Activated CD4-positive, alpha-beta T cell treated with anti-CD3 and anti-CD28 coated beads, Interleukin-2, amount 50 U/mL, for 1 hour (primary cell): ENCODE measurements around the gene SLC25A21.

ENCODE experiments used
- DNase-seq: peaks from one replicate; pipeline ENCODE4 v3.0.0-alpha.2; 2020

SLC25A21 gene

GRCh38 chr14:36683083-36683724 lies 489.2 kb downstream of the SLC25A21 start:
- DNase-seq: no peak

DNA sequence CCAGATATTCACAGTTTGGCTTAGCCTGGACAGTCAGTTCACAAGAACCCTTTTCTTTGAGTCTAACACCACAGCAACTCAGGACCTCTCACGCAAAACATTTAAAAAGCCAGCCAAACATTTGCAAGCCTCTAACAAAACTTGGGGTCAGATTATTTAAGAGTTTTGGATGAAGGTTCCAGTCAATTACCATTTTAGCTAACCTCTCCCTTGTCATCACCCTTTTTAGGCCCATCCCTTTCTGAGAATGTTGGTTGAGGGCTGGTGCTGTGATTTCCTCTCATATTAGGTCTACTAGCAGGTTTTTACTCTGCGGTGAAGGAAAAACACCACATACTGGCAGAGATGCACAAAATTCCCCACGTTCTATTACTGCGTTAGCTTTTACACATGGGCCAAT lies 490.1 kb downstream of the SLC25A21 start:
- DNase-seq: no peak

GRCh38 chr14:36676236-36676635 lies 496.2 kb downstream of the SLC25A21 start:
- no peak for DNase-seq

DNA sequence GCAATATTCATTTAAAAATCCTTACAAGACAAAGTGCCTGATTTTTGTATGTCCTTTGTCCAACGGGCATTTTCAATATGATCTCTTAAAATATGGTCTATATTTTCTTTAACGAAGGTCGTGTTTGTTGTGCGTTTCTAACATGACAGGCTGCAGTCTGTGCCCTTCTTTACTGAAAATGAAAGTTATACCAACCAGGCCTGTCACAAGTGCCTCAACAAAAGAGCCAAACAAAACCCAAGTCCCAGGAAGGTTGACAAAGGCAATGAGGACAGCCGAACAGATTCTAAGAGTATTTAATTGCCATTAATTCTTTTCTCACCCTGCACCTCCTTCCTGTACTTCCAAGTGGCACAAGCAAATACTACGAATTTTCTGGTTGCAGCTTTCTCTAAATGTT lies 496.8 kb downstream of the SLC25A21 start:
- no peak for DNase-seq

DNA sequence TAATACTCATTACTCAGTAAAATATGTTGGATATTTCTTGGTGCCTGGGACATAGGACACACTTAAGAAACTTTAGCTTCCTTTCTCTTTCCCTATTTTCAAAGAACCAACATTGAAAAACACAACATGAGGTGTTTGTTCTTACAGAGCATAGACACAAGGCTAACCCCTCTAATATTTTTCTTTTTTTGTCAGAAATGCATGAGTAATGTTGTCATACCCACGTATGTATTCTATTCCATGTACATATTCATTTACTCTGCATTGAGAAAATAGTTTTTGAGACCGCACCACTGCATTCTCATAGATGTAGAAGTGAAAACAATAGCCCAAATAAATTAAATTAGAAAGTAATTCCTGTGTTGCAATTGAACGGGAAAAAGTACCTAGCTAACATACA lies 497.7 kb downstream of the SLC25A21 start:
- DNase-seq: no peak

DNA sequence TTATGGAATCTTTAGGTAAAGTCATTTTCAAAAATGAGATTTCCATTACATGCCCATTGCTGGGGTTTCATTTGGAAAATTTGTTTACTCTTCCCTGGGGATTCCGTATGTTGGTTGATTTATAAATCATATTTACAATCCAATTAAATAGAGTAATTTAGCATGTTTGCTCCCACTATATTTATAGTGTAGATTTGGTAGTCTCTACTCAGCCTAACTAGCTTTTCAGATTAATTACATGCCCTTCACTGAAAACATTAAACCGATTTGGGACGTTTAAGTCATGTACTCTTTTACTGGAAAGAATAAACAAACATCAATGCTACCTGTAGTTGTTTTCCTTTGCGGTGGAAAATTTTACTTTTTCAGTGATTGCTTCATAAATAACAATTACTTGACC lies 500.3 kb downstream of the SLC25A21 start:
- no peak for DNase-seq

GRCh38 chr14:36671149-36671548 lies 501.3 kb downstream of the SLC25A21 start:
- no peak for DNase-seq

- no peak for DNase-seq
These were observed 504.7 kb downstream of the SLC25A21 start for GRCh38 chr14:36667679-36668078.

DNA sequence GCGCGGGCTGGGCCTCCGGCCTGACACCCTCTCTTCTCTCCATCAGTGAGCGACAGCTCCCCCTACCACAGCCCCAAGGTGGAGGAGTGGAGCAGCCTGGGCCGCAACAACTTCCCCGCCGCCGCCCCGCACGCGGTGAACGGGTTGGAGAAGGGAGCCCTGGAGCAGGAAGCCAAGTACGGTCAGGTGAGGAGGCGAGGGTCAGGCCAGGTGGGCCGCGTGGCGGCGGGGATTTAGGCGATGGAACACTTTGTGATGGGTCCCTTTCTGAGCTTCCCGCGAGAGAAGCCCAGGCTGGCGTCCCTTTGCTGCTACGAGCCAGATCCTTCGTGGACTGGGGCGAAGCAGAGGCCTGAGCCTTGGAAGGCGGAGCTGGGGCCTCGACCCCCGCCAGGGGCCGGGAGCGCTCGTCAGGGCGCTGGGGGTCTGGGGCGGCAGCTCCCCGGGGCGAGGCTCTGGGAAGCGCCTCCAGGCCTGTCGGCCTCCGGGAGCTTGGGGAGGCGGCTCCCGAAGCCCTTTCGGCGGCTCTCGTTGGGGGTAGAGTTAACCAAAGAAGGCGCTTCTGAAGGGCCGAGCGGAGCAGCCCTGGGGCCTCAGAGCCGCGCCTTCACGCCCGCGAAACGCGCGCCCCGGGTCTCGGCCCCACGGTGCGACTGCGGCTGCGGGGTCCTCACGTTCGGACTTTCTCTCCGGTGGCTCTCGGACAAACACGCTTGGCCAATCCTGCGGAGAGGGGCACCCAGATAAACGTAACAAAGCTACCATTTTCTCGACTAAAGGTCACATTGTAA lies 505.8 kb downstream of the SLC25A21 start:
- DNase-seq: no peak

DNA sequence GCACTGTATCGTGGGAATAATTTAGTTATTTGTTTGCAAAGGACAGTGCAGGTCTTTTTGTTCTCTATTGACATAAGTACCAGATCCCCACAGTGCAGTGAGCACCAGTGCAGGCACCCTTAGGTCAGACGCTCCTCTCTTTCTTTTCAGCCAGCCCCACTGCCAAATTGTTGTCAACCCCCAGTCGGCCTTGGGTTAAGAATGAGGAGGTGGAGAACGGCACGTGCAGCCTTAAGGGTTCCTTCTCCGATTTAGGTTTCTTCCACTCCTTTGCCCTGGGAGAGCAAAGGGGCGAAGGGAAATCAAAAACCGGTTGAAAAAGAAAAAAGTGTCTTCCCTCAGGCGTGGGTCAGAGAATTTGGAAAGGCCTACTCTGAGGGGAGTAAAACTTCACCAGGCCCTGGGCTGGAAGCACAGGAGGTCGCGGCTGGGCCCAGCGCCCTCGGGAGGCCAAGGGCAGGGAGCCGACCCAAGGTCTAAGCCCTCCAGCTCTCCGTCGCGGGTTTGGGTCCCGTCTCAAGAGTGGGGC lies 506.5 kb downstream of the SLC25A21 start:
- no peak for DNase-seq

GRCh38 chr14:36664322-36665193 lies 507.8 kb downstream of the SLC25A21 start:
- DNase-seq: no peak

DNA sequence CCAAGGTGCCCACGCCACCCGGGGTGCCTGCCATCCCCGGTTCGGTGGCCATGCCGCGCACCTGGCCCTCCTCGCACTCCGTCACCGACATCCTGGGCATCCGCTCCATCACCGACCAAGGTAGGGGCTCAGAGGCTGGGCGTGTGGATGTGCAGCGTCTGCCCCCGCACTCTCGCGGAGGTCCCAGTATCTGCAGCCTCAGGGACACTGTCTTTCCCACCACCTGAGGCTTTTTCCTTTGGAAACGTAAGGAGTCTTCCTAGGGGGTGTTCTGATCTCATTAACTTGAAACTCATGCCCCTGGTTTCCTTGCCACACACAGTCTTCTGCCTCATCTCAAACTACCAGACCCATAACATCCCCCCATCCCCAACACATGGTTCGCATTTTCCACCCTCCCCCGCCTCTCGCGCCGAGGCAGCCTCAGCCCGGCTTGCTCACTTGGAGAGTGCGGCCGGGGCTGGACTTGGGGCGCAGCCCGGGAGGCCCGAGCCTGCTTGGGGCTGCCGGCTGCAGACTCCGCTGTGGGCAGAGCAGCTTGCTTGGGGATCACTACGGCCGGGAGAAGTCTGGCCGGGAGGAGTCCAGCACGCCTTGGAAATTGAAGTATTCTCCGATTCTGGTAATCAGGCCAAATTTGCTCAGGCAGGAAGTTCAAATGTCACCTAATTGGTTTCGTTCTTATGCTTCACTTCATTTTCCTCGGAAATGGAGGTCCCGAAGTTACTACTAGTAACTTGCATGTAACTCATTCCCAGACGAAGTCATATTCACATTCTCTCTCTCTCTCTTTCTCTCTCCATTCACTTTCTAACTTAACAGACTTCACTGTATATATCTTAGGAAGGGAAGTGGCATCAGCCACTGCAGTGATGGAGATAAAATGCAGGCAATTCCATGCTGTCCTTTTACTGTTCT lies 508.7 kb downstream of the SLC25A21 start:
- no peak for DNase-seq

DNA sequence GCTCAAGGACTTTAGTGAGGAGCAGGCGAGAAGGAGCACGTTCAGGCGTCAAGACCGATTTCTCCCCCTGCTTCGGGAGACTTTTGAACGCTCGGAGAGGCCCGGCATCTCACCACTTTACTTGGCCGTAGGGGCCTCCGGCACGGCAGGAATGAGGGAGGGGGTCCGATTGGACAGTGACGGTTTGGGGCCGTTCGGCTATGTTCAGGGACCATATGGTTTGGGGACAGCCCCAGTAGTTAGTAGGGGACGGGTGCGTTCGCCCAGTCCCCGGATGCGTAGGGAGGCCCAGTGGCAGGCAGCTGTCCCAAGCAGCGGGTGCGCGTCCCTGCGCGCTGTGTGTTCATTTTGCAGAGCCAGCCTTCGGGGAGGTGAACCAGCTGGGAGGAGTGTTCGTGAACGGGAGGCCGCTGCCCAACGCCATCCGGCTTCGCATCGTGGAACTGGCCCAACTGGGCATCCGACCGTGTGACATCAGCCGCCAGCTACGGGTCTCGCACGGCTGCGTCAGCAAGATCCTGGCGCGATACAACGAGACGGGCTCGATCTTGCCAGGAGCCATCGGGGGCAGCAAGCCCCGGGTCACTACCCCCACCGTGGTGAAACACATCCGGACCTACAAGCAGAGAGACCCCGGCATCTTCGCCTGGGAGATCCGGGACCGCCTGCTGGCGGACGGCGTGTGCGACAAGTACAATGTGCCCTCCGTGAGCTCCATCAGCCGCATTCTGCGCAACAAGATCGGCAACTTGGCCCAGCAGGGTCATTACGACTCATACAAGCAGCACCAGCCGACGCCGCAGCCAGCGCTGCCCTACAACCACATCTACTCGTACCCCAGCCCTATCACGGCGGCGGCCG lies 509.6 kb downstream of the SLC25A21 start:
- no peak for DNase-seq

- no peak for DNase-seq
These were observed 510.2 kb downstream of the SLC25A21 start for GRCh38 chr14:36662258-36662542.

DNA sequence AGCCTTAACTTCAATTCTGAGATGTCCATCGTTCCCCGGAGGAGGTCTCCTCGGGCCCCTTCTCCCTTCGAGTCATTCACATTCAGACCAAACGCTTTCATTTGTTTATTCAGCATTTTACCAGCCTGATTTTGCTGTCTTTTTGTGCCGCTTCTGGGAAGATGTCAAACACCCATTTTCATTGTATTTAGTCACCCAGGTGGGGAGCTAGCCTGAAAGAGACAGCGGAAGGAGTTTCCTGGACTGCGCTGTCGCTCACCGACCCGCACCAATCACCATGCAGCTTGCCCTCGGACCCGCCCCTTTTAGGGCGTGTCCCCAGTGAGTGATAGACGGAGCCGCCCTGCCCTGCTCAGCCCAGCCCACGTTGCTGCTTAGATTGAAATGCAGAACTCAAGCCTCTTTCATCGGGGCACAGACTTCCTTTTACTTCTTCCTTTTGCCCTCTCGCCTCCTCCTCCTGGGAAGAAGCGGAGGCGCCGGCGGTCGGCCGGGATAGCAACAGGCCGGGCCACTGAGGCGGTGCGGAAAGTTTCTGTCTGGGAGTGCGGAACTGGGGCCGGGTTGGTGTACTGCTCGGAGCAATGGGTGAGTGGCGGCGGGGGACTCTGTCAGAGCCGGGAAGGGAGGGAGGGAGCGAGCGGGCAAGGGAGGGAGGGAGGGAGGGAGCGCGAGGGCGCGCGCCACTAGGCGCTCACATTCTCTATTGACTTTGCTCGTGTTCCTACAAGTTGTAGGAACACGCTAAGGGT lies 510.7 kb downstream of the SLC25A21 start, which contains the start of gene PAX9:
Gene PAX9, plus strand, starts transcription at position 355 of the 752 bp plus-strand sequence. Its CDS starts 230 bp downstream, at position 585.
- no peak for DNase-seq

DNA sequence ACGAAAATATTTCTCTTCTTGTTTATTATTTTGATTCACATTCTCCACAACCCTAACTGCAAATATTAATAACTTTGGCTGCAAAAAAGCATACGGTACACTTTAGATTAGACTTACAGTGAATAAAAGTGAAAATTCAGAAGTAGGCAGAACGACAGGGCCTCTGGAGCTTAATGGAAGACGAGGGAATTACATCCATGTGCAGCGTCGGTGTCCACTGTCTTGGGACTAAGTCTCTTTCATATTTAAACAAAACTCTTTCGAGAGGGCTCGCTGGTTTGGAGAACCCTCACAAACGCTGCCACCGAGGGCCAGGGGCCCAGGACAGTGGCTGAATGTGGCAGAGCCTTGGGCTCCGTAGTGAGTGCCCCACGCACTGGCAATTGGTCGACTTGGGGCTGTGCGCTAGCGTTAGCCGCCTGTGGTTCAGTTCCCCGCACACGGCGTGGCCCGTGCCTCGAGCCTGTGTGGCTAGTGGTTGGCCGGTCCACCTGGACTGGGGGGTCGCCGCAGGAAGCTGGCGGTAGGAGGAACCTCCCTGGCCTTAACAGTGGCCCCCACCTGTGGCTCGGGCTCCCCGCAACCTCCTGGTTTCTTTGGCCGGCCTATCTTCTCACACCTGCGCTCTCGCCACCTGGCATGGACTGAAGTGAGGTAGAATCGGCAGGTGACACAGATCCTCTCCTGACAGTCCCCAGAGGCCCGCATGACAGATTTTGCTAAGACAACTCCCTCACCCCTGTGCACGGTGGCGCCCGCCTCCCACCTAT lies 511.5 kb downstream of the SLC25A21 start:
- DNase-seq: no peak

- DNase-seq: no peak
These were observed 512.3 kb downstream of the SLC25A21 start for GRCh38 chr14:36659822-36660735.

- DNase-seq: no peak
These were observed 513.2 kb downstream of the SLC25A21 start for GRCh38 chr14:36659010-36659821.
